PC-9 (cell line): ENCODE measurements around the gene STUM.

Experiments
- CTCF ChIP-seq: fragments of 200-600 bp; sonication (generic); conservative IDR thresholded peaks from 2 replicates; pipeline ENCODE4 v1.6.1; 2017; ENCODE audit warnings: mixed run types, antibody characterized with exemption, mild to moderate bottlenecking, moderate library complexity
- EZH2 ChIP-seq: fragments of 200-600 bp; sonication (generic); IDR thresholded peaks from 2 replicates; pipeline ENCODE4 v1.8.0; 2017; ENCODE audit warnings: antibody characterized with exemption, low read depth

GRCh38 chr1:226647719-226648118 lies 99.2 kb downstream of the STUM start:
- TF ChIP-seq CTCF, result no peak
- TF ChIP-seq EZH2, result no peak
